SU-DHL-6 (cell line): Measurements from ENCODE around the gene RAD51D.

Experiments used
- H2AFZ ChIP-seq: fragments of 200-600 bp; sonication (generic); 2 replicates; pipeline ENCODE4 v1.6.1; 2014; ENCODE audit warnings: low read depth, mild to moderate bottlenecking, moderate library complexity, mixed read lengths, antibody characterized with exemption, low read length; ENCODE audit not compliant: severe bottlenecking
- H3F3A ChIP-seq: fragments of 200-600 bp; shearing (Covaris generic); 2 replicates; pipeline ENCODE4 v1.6.0; 2016; ENCODE audit warnings: antibody characterized with exemption, mild to moderate bottlenecking; ENCODE audit not compliant: insufficient read depth
- H3K27ac ChIP-seq: fragments of 200-600 bp; sonication (generic); 2 replicates; pipeline ENCODE4 v1.5.1; 2016; ENCODE audit warnings: low read depth, mild to moderate bottlenecking, low read length, moderate library complexity, mixed read lengths
- H3K27me3 ChIP-seq: fragments of 200-600 bp; sonication (generic), shearing (Covaris generic); 2 replicates; pipeline ENCODE4 v1.6.0; 2014; ENCODE audit warnings: mild to moderate bottlenecking, low read length
- H3K36me3 ChIP-seq: fragments of 200-600 bp; sonication (generic); 2 replicates; pipeline ENCODE4 v1.6.1; 2014; ENCODE audit warnings: mild to moderate bottlenecking, low read length, mixed read lengths
- H3K4me2 ChIP-seq: fragments of 300-600, 200-600 bp; shearing (Covaris generic), sonication (generic); 2 replicates; pipeline ENCODE4 v1.6.0; 2014; ENCODE audit warnings: low read length, low read depth, mild to moderate bottlenecking; ENCODE audit not compliant: poor library complexity, severe bottlenecking
- H3K4me3 ChIP-seq: fragments of 200-600 bp; sonication (generic); 2 replicates; pipeline ENCODE4 v1.5.1; 2014; ENCODE audit warnings: antibody characterized with exemption, low read length, mild to moderate bottlenecking, mixed read lengths; ENCODE audit not compliant: insufficient read depth, poor library complexity, severe bottlenecking
- H3K79me2 ChIP-seq: fragments of 200-600 bp; sonication (generic); 2 replicates; pipeline ENCODE4 v1.6.1; 2014; ENCODE audit warnings: mild to moderate bottlenecking, low read length, moderate library complexity; ENCODE audit not compliant: insufficient read depth
- H3K9ac ChIP-seq: fragments of 200-600 bp; sonication (generic); 2 replicates; pipeline ENCODE4 v1.7.0; 2014; ENCODE audit warnings: mild to moderate bottlenecking, low read length
- H3K9me2 ChIP-seq: fragments of 200-600 bp; sonication (generic); replicated peaks from 2 replicates; pipeline ENCODE4 v1.6.1; 2014; ENCODE audit warnings: low read length; ENCODE audit not compliant: insufficient read depth
- H3K9me3 ChIP-seq: fragments of 200-600 bp; sonication (generic); 2 replicates; pipeline ENCODE4 v1.6.1; 2014; ENCODE audit warnings: low read length, mixed read lengths; ENCODE audit not compliant: insufficient read depth
- H4K20me1 ChIP-seq: fragments of 200-600 bp; sonication (generic); 2 replicates; pipeline ENCODE4 v1.6.1; 2014; ENCODE audit warnings: low read depth, mild to moderate bottlenecking, antibody characterized with exemption, low read length, moderate library complexity, mixed read lengths
- EZH2phosphoT487 ChIP-seq: fragments of 200-600 bp; sonication (generic), shearing (Covaris generic); conservative IDR thresholded peaks from 2 replicates; pipeline ENCODE4 v1.6.1; 2018; ENCODE audit warnings: mild to moderate bottlenecking, antibody characterized with exemption, low read length, moderate library complexity, mixed read lengths
- TF ChIP-seq, protein P1 (sequence below): fragments of 200-600 bp; sonication (generic); IDR thresholded peaks from one replicate; pipeline ENCODE4 v1.5.1; 2017; ENCODE audit warnings: antibody characterized with exemption, mild to moderate bottlenecking, low read length, moderate library complexity; ENCODE audit not compliant: insufficient read depth, poor library complexity, severe bottlenecking

RAD51D gene

DNA sequence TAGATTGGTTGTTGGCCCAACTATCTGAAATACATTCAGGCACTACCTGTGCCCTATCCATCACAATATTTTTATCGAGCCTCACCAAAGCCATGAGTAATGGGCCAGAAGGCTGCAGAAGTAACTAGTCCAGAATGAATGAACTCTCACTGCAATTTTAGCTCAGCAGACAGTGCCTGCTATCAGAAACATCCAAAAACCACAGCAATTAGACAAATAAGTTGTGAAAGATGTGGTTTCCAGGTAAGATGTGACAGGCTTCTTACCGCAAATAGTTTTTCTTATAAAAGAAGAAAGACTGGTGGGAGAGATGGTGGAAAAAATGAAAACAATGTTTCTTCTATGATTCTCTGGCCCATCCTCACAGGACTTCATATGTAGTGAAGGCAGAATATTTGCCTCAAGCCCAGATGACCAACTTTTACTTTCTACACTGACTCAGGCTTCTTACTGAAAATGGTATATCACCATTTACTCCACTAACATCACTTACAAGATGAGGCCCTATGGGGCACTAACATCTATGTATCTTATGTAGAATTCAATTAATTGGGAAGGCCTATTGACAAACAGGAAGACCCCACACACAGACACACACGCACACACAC lies 46.4 kb downstream of the RAD51D start:
- Histone ChIP-seq H3K27ac (no peak overlapping the region), H3K27me3 (no peaks in the 10 kb centered on the region), H3K4me2 (no peak overlapping the region), H2AFZ (no peak overlapping the region), H3F3A (no peaks in the 10 kb centered on the region), H3K79me2 (no peaks in the 10 kb centered on the region), H3K9me2 (no peaks in the 10 kb centered on the region), H3K4me3 (no peak overlapping the region), H3K36me3 (no peaks in the 10 kb centered on the region), H3K9me3 (no peaks in the 10 kb centered on the region), H3K9ac (no peak overlapping the region), H4K20me1 (no peaks in the 10 kb centered on the region)
- no peak for TF ChIP-seq EZH2phosphoT487
- TF ChIP-seq, protein P1, sequence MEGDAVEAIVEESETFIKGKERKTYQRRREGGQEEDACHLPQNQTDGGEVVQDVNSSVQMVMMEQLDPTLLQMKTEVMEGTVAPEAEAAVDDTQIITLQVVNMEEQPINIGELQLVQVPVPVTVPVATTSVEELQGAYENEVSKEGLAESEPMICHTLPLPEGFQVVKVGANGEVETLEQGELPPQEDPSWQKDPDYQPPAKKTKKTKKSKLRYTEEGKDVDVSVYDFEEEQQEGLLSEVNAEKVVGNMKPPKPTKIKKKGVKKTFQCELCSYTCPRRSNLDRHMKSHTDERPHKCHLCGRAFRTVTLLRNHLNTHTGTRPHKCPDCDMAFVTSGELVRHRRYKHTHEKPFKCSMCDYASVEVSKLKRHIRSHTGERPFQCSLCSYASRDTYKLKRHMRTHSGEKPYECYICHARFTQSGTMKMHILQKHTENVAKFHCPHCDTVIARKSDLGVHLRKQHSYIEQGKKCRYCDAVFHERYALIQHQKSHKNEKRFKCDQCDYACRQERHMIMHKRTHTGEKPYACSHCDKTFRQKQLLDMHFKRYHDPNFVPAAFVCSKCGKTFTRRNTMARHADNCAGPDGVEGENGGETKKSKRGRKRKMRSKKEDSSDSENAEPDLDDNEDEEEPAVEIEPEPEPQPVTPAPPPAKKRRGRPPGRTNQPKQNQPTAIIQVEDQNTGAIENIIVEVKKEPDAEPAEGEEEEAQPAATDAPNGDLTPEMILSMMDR, result no peak

DNA sequence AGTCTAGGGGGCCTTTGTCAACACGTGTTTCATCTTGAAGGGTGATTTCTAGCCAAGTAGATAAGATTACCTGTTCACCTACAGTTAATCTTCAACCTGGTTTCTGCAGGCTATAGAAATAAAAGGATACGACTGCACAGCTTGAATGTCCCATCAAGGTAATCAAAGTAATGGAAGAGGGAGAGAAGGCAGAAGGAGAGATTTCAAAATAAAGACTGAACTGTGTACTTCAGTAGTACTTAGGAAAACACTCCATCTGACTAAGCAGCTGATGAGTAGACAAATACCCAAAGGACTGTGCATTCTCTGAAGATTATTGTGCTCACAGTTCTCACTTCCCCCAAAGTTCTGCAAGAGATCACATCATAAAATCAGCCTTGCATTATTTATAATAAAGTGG lies 50.3 kb downstream of the RAD51D start:
- TF ChIP-seq EZH2phosphoT487, result no peak
- TF ChIP-seq, protein P1, result no peak
- Histone ChIP-seq H3K9me3 (no peaks in the 10 kb centered on the region), H3K27me3 (no peaks in the 10 kb centered on the region), H3K36me3 (no peaks in the 10 kb centered on the region), H2AFZ (no peak overlapping the region), H3K79me2 (no peaks in the 10 kb centered on the region), H3K9me2 (no peaks in the 10 kb centered on the region), H3K4me3 (no peak overlapping the region), H3K9ac (no peak overlapping the region), H3K27ac (no peak overlapping the region), H3K4me2 (no peak overlapping the region), H4K20me1 (no peaks in the 10 kb centered on the region), H3F3A (no peaks in the 10 kb centered on the region)

DNA sequence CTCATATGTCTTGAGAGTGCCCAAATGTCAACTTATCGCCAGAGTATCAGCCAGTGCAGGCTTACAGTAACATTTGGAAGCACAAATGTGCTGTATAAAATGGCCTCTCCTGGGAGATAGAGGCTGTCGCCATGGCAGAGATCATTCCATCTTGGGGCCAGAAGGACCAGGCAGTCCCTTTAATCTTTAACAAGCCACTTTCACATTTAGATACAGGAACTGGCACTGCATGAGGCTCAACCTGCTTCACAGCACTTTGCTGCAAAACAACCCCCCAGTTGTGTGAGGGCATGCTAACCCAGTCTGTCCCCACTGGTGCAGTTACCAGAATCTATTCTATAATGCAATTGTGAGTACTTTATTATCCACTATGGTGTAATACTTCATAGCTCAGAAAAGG lies 51.4 kb downstream of the RAD51D start:
- no peaks in the 10 kb centered on the region for H3K27me3 ChIP-seq
- H3K9me3 ChIP-seq, result no peaks in the 10 kb centered on the region
- no peak overlapping the region for H2AFZ ChIP-seq
- no peak overlapping the region for H3K4me2 ChIP-seq
- H3K36me3 ChIP-seq, result no peaks in the 10 kb centered on the region
- H3F3A ChIP-seq, result no peaks in the 10 kb centered on the region
- H3K27ac ChIP-seq, result no peak overlapping the region
- no peak overlapping the region for H3K4me3 ChIP-seq
- TF ChIP-seq, protein P1, result no peak
- no peak for TF ChIP-seq EZH2phosphoT487
- no peaks in the 10 kb centered on the region for H3K9me2 ChIP-seq
- H3K79me2 ChIP-seq, result no peaks in the 10 kb centered on the region
- H4K20me1 ChIP-seq, result no peaks in the 10 kb centered on the region
- no peak overlapping the region for H3K9ac ChIP-seq

DNA sequence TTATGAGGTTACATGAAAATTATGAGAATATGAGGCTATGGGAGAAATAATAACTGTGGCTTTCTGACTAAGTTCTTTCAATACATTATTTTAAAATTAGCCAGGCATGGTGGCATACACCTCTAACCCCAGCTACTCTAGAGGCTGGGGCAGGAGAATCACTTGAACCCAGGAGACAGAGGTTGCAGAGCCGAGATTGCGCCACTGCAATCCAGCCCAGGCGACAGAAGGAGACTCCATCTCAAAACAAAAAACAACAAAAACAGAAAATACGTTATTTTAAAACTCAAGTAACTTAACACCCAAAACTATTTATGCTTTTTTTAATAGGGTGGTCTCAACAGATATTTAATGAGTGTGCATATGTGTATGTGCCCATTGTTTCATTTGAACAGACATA lies 53.8 kb downstream of the RAD51D start:
- Histone ChIP-seq H3K27me3 (no peaks in the 10 kb centered on the region), H4K20me1 (no peaks in the 10 kb centered on the region), H3K79me2 (no peaks in the 10 kb centered on the region), H3F3A (no peaks in the 10 kb centered on the region), H3K4me3 (no peak overlapping the region), H3K36me3 (no peaks in the 10 kb centered on the region), H3K9me3 (no peaks in the 10 kb centered on the region), H3K27ac (no peak overlapping the region), H3K9ac (no peak overlapping the region), H3K4me2 (no peak overlapping the region), H2AFZ (no peak overlapping the region), H3K9me2 (no peaks in the 10 kb centered on the region)
- TF ChIP-seq EZH2phosphoT487, result no peak
- TF ChIP-seq, protein P1, result no peak
